ENCODE measurements around the gene CKMT1B.
"Not testable (repeated sequence)": the region's sequence is repeated elsewhere in the genome, so short reads cannot be mapped to it uniquely, and the experiment has no call there.

CKMT1B gene

GRCh38 chr15:43593328-43594190 lies at the start of gene CKMT1B:
TSS of gene CKMT1B (plus strand) at chr15:43594027. CDS start at chr15:43594219, 192 bp downstream.
- not testable (repeated sequence) for DNase-seq (ENCODE audit: insufficient read length, low spot score); FAIRE-seq

DNA sequence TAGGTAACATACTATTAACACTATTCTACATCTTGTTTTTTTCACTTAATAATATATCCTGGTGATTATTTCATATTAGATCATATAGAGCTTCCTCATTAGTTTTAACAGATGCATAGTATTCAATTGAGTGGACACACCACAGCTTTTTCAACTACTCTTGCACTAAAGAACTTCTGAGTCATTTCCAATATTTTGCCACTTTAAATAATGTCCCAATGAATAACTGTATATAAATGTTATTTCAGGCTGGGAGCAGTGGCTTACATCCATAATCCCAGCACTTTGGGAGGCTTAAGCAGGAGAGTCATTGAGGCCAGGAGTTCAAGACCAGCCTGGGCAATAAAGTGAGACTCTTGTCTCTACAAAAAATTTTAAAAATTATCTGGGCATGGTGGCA lies 49.6 kb upstream of the CKMT1B start:
- no peak for FAIRE-seq
- TF ChIP-seq, protein P1, sequence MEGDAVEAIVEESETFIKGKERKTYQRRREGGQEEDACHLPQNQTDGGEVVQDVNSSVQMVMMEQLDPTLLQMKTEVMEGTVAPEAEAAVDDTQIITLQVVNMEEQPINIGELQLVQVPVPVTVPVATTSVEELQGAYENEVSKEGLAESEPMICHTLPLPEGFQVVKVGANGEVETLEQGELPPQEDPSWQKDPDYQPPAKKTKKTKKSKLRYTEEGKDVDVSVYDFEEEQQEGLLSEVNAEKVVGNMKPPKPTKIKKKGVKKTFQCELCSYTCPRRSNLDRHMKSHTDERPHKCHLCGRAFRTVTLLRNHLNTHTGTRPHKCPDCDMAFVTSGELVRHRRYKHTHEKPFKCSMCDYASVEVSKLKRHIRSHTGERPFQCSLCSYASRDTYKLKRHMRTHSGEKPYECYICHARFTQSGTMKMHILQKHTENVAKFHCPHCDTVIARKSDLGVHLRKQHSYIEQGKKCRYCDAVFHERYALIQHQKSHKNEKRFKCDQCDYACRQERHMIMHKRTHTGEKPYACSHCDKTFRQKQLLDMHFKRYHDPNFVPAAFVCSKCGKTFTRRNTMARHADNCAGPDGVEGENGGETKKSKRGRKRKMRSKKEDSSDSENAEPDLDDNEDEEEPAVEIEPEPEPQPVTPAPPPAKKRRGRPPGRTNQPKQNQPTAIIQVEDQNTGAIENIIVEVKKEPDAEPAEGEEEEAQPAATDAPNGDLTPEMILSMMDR (IDR thresholded peaks at IDR 0.05; ENCODE audit: insufficient read depth, missing control alignments), result no peak
- no peak for DNase-seq (ENCODE audit: insufficient read length, low spot score)

DNA sequence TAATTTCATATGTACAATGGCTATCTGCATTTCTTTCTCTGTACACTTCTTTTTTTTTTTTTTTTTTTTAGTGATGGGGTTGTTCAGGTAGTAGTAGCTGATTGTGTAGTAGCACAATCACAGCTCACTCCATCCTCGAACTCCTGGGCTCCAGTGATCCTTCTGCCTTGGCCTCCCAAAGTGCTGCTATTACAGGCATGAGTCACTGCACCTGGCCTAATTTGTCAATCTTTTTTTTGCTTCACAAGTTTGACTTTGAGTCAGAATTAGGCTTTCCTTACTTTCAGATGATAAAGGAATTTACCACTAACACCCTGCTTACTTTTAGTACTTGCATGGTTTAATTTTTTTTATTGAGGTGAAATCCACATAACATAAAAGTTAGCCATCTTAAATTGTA lies 48.4 kb upstream of the CKMT1B start:
- TF ChIP-seq, protein P1 (IDR thresholded peaks at IDR 0.05; ENCODE audit: insufficient read depth, missing control alignments), result no peak

DNA sequence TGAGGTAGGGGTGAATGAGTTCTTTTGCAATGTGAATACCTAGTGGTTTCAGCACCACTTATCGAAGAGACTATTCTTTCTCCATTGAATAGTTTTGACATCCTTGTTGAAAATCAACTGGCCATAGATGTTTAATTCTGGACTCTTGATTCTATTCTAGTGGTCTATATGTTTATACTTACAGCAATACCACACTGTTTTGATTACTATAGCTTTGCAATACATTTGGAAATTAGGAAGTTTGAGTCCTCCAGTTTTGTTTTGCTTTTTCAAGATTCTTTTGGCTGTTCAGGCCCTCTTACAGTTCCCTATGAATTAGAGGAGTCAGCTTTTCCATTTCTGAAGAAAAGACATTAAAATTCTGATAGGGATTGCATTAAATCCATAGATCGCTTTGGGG lies 46.3 kb upstream of the CKMT1B start:
- TF ChIP-seq, protein P1 (IDR thresholded peaks at IDR 0.05; ENCODE audit: insufficient read depth, missing control alignments), result no peak
- no peak for FAIRE-seq

More for the DNA sequence above, 48.4 kb upstream of the CKMT1B start:
- FAIRE-seq (no peak), DNase-seq (ENCODE audit: insufficient read length, low spot score) (no peak)

DNA sequence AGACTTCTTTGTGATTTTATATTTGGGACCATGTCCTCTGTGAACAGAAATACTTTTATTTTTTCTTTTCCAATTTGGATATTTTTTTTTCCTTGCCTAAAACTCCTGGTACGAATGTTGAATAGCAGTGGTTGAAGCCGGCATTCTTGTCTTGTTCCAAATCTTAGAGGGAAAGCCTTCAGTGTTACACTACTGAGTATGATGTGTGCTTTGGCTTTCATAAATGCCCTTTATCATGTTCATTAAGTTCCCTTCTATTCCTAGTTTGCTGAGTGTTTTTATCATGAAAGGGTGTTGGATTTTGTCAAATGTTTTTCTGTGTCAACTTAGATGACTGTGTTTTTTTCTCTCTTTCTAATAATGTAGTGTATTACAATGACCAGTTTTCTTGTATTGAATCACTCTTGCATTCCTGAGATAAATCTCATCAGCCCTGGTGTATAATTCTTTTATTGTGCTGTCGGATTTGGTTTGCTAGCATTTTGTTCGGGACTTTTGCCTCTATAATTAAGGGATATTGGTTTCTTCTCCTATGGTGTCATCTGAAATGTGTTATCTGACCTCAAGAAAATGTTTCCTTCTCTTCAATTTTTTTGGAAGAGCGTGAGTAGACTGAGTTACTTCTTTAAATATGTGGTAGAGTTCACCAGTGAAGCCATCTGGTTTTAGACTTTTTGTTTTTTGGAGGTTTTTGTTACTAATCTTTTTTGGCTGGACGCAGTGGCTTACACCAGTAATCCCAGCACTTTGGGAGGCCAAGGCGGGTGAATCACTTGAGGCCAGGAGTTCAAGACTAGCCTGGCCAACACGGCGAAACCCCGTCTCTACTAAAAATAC lies 43.1 kb upstream of the CKMT1B start:
- DNase-seq (ENCODE audit: insufficient read length, low spot score) (no peak), FAIRE-seq (no peak)
- TF ChIP-seq, protein P1 (IDR thresholded peaks at IDR 0.05; ENCODE audit: insufficient read depth, missing control alignments), result no peak

More for the DNA sequence above, 46.3 kb upstream of the CKMT1B start:
- no peak for DNase-seq (ENCODE audit: insufficient read length, low spot score)

GRCh38 chr15:43552256-43552655 lies 41.6 kb upstream of the CKMT1B start:
- TF ChIP-seq, protein P1 (IDR thresholded peaks at IDR 0.05; ENCODE audit: insufficient read depth, missing control alignments), result no peak
- no peak for FAIRE-seq
- no peak for DNase-seq (ENCODE audit: insufficient read length, low spot score)

DNA sequence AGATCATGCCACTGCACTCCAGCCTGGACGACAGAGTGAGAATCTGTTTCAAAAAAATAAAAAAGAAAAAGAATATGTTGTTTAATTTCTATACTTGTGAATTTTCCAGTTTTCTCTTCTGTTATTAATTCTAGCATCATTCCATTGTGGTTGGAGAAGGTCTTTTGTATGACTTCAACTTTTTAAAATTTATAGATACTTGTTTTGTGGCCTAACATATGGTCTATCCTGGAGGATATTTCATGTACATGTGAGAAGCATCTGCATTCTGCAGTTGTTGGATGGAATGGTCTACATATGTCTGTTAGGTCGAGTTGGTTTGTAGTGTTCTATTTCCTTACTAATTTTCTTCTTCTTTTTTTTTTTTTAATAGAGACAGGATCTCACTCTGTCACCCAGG lies 40.8 kb upstream of the CKMT1B start:
- no peak for FAIRE-seq
- no peak for DNase-seq (ENCODE audit: insufficient read length, low spot score)
- TF ChIP-seq, protein P1 (IDR thresholded peaks at IDR 0.05; ENCODE audit: insufficient read depth, missing control alignments), result no peak

- FAIRE-seq; DNase-seq (ENCODE audit: insufficient read length, low spot score): not testable (repeated sequence)
These were observed 31.1 kb upstream of the CKMT1B start for GRCh38 chr15:43562753-43563152.

DNA sequence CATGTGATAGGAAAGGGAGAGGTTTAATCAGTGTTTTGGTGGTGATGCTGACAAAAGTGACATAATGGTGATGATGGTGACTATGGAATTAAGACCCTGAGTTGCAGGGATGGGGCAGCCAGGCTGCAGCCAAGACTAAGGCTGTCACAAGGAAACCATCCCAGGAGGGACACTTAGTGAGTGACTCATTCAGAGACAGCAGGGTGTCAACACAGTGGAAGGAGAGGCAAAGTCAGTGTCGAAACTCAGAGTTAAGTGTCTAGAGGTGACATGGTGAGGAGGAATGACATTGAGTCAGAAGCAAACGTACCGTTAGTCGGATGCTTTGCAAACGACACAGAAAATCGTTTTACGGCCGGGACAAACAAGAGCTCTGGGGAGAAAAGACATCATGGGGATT lies 30.0 kb upstream of the CKMT1B start:
- FAIRE-seq; DNase-seq (ENCODE audit: insufficient read length, low spot score): not testable (repeated sequence)

DNA sequence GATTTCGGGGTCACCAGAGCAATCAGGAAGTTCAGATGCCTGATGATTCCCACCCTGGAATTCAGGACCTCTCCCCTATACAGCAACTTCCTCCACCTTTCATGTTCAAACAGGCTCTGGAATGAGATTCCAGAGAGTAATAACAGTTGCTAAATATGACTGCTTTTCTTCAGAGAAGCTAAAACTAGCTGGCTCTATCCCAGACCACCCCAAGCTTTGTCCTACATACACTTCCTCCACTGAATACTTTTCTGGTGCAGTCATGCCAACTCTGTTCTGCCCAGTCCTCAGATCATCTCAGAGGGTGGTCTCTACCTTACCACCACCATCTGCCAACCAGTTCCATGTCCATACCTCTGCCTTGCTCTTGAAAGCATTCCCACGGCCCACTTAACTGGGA lies 27.2 kb upstream of the CKMT1B start:
- not testable (repeated sequence) for DNase-seq (ENCODE audit: insufficient read length, low spot score); FAIRE-seq

- DNase-seq (ENCODE audit: insufficient read length, low spot score); FAIRE-seq: not testable (repeated sequence)
These were observed 19.2 kb upstream of the CKMT1B start for GRCh38 chr15:43574607-43575006.
